Kidney epithelial cell (primary cell): ENCODE data around the gene AHSG. TPM values are rescaled to one million over a fixed set of nuclear protein-coding genes. Genes with fewer than 3 reads are reported as not detected.

Source experiments
- DNase-seq: peaks from one replicate; pipeline ENCODE4 v3.0.0-alpha.2; 2010; ENCODE audit warnings: low read depth
- H3K27me3 ChIP-seq: 2 replicates; pipeline ENCODE4 v1.6.0; 2011; ENCODE audit warnings: low read length; ENCODE audit not compliant: control insufficient read depth, insufficient read depth
- H3K36me3 ChIP-seq: 2 replicates; pipeline ENCODE4 v1.5.1; 2011; ENCODE audit warnings: low read length; ENCODE audit not compliant: control insufficient read depth, insufficient read depth
- H3K4me3 ChIP-seq: 2 replicates; pipeline ENCODE4 v1.5.1; 2011; ENCODE audit warnings: low read depth, mild to moderate bottlenecking, control low read depth, low read length
- CTCF ChIP-seq: IDR thresholded peaks from 2 replicates; pipeline ENCODE4 v1.5.1; 2011; ENCODE audit warnings: mild to moderate bottlenecking, moderate library complexity, low read length, control low read depth, inconsistent platforms; ENCODE audit not compliant: insufficient read depth, poor library complexity, severe bottlenecking
- total RNA-seq: library from RNA; depleted of rRNA; stranded (reverse); fragments of >200 nt; gene quantifications from 2 replicates; pipeline ENCODE4 v1.2.3, GENCODE V29; 2015

Gene AHSG
- total RNA-seq, 1 donor from 2014 or later: not detected

DNA sequence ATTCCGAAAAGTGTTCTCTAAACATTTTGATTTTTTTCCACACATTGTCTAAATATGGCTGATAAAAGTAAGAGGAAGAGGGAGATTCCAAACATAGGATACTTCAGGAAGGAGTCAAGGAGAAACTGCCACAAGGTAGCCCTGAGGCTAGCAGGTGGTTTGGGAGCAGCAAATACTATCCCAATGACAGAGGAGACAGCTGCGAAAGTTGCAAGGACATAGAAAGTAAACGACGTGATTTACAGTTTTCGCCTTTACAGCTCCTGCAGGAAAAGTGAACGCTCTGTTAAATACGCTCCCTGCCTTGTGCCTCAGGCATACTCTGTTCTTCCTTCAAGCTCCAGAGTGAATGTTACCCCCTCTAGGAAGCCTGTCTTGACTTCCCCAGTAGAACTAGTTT lies 23.7 kb downstream of the AHSG start:
- no peaks in the 10 kb centered on the region for H3K27me3 ChIP-seq
- no peak for TF ChIP-seq CTCF
- no peak overlapping the region for H3K4me3 ChIP-seq
- no peaks in the 10 kb centered on the region for H3K36me3 ChIP-seq
- DNase-seq: no peak

DNA sequence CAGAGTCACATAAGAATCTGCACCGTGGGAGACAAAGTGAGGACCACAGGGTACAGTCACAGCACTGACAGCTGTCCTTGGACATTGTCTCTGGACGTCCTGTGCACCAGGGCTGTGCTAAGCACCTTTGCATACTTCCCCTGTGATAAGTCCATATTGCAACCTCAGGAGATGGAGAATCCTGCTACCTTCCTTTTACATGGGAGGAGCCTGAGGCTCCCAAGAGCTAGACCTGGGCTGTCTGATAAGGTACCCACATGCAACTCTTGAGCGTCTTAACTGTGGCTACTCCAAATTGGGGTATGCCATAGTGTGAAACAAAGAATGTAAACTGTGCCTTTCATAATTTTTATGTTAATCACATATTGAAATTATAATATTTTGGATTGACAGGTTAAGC lies 24.8 kb downstream of the AHSG start:
- no peak for TF ChIP-seq CTCF
- H3K36me3 ChIP-seq: no peaks in the 10 kb centered on the region
- H3K4me3 ChIP-seq: no peak overlapping the region
- H3K27me3 ChIP-seq: no peaks in the 10 kb centered on the region
- no peak for DNase-seq

- no peak for TF ChIP-seq CTCF
- DNase-seq: no peak
- H3K27me3 ChIP-seq: no peaks in the 10 kb centered on the region
- no peak overlapping the region for H3K4me3 ChIP-seq
- H3K36me3 ChIP-seq: no peaks in the 10 kb centered on the region
These were observed 25.4 kb downstream of the AHSG start for GRCh38 chr3:186638259-186638658.

DNA sequence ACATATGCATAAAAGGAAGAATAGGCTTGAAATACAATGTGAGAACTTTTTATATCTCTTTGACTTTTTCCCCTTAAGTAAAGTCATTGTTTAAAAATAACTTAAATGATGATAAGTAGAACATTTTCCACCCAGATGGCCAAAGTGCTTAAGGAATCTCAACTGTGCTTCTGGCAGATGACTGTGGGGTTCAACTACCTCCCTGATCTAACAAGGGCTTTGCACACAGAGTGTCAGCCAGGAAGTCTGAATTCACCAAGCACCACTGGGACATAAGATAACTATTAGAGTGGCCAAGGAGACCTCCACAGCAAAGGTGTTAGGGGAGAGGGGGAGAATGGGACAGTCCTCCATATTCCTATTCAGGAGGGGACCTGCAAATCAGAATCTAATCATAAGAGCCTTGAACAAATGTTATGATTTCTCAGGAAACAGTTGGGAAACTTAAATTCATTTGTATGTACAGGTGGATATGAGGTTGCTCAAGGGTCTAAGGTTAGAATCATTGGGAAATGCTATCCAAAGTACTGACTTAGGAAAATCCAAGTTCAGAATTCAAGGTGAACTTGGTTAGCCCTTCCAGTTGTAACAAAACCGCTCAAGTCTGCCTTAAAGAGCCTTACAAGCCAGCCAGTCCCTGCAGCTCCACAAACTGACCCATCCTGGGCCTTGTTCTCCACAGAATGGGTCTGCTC lies 27.1 kb downstream of the AHSG start, which contains the start of gene FETUB:
Gene FETUB, plus strand, starts transcription at position 622 of the 695 bp plus-strand sequence. Its CDS starts 62 bp downstream, at position 684.
- Histone ChIP-seq H3K4me3 (no peak within 1 kb of the TSS), H3K36me3 (no peaks in the 10 kb centered on the region), H3K27me3 (no peaks in the 10 kb centered on the region)
- TF ChIP-seq CTCF: no peak
- DNase-seq: no peak

- Histone ChIP-seq H3K36me3 (no peaks in the 10 kb centered on the region), H3K4me3 (no peak overlapping the region), H3K27me3 (no peaks in the 10 kb centered on the region)
- no peak for DNase-seq
- no peak for TF ChIP-seq CTCF
These were observed 27.6 kb downstream of the AHSG start for GRCh38 chr3:186640473-186640818.

GRCh38 chr3:186640929-186641328 lies 28.1 kb downstream of the AHSG start:
- no peaks in the 10 kb centered on the region for H3K27me3 ChIP-seq
- no peak overlapping the region for H3K4me3 ChIP-seq
- TF ChIP-seq CTCF: no peak
- no peak for DNase-seq
- no peaks in the 10 kb centered on the region for H3K36me3 ChIP-seq
